Mammary epithelial cell (primary cell): ENCODE results near the gene RPA3.
"Not testable (repeated sequence)": the region's sequence is repeated elsewhere in the genome, so short reads cannot be mapped to it uniquely, and the experiment has no call there.

Source experiments
- CTCF ChIP-seq, 2 donors: IDR thresholded peaks in 1 of 2; conservative IDR thresholded peaks in 1 of 2; 2 replicates each; pipeline ENCODE4 v1.5.1; 2011 to 2012; ENCODE audit warnings: inconsistent platforms in 2 of 2, low read length in 2 of 2, mild to moderate bottlenecking in 2 of 2, control low read depth in 1 of 2, low read depth in 1 of 2; ENCODE audit not compliant: insufficient read depth in 1 of 2; ENCODE audit errors: extremely low read depth in 1 of 2
- EZH2 ChIP-seq: IDR thresholded peaks from 2 replicates; pipeline ENCODE4 v1.6.1; 2012; ENCODE audit warnings: low read length, inconsistent platforms, borderline replicate concordance

GRCh38 chr7:7656459-7656858 lies 61.9 kb downstream of the RPA3 start:
- not testable (repeated sequence) for TF ChIP-seq CTCF (conservative IDR thresholded peaks at IDR 0.05 in 1 of 2, IDR thresholded peaks at IDR 0.05 in 1 of 2; ENCODE audit: extremely low read depth in 1 of 2, insufficient read depth in 1 of 2, low read depth in 1 of 2, low read length in 2 of 2); EZH2
